GM12874 (cell line): ENCODE data around the gene TSPAN12.

ENCODE experiments used
- TF ChIP-seq, protein P1 (sequence below): IDR thresholded peaks from 2 replicates; pipeline ENCODE4 v1.5.1; 2011; ENCODE audit warnings: low read depth, mild to moderate bottlenecking, control low read depth, low read length, moderate library complexity; ENCODE audit not compliant: insufficient read depth

The TSPAN12 gene

DNA sequence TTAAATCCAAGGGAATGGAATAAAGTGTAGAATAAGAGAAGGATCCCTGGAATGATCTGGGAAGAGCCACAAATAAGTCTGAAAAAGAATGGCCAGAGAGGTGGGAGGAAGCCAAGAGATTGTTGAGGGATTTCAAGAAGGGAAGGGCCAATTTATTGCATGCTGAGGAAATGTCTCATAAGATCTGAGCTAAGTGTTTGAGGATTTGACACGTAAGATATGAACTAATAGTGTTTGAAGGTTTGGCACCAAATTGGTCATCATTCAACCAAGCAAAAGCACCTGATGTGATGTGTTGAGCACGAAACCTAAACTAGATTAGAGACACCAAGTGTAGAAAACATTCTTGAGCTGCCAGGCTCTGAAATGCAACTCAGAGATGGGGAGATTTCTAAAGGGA lies 97.9 kb downstream of the TSPAN12 start:
- TF ChIP-seq, protein P1, sequence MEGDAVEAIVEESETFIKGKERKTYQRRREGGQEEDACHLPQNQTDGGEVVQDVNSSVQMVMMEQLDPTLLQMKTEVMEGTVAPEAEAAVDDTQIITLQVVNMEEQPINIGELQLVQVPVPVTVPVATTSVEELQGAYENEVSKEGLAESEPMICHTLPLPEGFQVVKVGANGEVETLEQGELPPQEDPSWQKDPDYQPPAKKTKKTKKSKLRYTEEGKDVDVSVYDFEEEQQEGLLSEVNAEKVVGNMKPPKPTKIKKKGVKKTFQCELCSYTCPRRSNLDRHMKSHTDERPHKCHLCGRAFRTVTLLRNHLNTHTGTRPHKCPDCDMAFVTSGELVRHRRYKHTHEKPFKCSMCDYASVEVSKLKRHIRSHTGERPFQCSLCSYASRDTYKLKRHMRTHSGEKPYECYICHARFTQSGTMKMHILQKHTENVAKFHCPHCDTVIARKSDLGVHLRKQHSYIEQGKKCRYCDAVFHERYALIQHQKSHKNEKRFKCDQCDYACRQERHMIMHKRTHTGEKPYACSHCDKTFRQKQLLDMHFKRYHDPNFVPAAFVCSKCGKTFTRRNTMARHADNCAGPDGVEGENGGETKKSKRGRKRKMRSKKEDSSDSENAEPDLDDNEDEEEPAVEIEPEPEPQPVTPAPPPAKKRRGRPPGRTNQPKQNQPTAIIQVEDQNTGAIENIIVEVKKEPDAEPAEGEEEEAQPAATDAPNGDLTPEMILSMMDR: no peak

DNA sequence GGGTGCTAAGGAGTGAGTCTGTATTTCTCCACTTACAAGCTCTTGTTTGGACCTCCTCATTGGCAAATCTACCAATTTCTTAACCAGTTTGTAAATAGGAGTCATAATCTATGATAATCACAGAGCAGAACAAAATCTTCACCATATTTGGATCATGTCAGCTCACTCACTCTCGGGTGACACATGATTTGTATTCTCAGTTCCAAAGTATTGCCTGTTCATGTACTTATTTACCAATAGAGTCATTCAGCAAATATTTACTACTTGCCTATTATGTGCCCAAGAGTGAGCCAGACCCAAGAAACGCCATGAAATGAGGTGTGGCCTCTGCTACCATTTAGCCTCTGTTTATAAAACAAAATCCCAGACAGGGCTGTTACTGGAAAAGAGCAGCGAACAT lies 114.8 kb downstream of the TSPAN12 start:
- TF ChIP-seq, protein P1: no peak

DNA sequence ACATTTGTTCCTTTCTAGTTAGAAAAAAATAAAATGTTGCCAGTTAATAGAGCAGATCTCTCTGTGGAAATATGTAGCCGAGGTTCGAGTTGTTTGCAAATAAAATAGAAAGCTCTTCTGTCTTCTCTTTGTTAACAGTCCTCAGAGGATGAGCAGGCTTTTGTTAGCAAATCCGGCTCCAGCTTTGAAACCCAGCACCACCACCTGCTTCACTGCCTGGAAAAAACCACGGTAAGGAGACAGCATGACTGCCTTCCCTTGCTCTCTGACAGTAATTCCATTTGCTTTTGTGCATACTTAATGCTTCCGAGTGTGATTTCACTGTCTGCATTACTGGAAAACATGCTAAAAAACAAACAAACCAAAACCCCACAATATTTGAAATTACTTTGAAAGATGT lies 115.6 kb downstream of the TSPAN12 start:
- TF ChIP-seq, protein P1: no peak

DNA sequence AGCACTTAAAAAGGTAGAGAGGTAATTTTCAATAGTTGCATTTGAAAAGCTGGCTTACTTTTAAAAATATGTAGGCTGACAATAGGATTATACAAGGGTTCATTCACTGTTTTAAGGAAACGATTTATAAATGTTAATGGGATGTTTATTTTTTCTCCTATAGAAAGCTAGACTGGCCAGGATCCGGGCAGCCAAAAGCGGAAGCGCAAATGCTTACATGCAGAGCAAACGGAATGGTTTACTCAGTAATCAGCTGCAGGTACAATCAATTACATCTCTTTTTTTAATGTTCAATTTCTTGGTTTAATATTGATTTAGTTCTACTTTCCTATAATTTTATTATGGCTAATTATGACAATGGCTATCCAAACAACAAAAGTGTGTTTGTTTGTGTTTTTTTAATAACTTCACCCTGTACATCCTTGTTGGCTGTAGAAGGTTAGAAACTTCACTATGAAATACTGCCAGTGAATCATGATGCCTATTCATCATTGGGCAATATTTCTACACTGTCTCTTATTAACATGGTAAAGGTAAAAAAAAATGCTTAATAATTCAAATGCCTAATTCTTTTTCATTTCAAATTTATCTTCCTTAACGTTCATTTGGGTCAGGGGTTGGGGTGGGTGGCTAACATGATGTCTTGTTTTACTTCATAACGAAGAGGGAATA lies 116.4 kb downstream of the TSPAN12 start:
- TF ChIP-seq, protein P1: no peak

DNA sequence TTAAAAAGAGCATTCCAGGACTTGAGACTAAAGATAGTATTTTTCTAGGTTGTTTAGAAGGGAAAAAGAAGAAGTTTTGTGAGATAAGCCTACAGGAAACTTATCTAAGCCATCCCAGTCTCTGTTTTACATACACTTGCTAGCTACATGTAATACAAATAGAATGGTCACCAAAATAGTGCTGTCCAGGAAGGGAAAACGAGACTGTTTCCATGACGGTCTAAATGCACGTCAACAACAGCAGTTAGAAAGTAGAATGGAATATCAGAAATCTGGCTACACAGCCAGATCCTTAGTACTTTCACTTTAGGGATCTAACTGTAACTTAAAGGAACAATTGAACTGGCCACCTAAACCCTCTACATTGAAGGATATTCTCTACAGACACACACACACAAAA lies 117.6 kb downstream of the TSPAN12 start:
- TF ChIP-seq, protein P1: no peak

DNA sequence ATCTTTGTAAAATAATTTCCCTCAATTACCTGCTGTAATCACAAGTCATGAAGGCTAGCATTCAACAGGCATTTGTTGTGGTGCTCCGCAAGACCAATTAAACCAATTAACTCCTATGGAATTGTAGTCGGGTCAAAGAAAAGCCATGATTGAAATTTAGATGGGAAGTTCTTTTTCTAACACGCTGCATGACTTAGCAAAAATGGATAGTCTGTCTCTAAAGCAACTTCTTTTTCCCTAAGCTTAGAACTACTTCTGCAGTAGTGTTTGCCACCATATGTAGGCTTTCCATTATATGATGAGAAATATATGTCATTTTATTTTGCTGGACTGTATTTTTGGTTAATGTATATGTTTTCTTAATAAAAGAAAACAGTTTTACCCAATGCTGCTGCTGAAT lies 119.1 kb downstream of the TSPAN12 start:
- TF ChIP-seq, protein P1: no peak
